Tibial artery (tissue), 4 donors: ENCODE data around the gene TBX6.

Experiments
- DNase-seq, 2 donors: peaks; one replicate each; pipeline ENCODE4 v3.0.0-alpha.2; 2019
- H3K27ac ChIP-seq, 2 donors: fragments of 200-600 bp; sonication (generic) in 1 of 2; 1 replicate in 1 of 2; 2 replicates in 1 of 2; pipeline ENCODE4 v1.5.1; 2018 to 2019; ENCODE audit warnings: mild to moderate bottlenecking in 1 of 2
- H3K27me3 ChIP-seq, 2 donors: fragments of 200-600 bp; sonication (generic) in 1 of 2; one replicate each; pipeline versions ENCODE4 v1.5.1 to v1.6.0; 2016 to 2019
- H3K36me3 ChIP-seq, 3 donors: fragments of 200-600 bp; sonication (generic) in 2 of 3; one replicate each; pipeline ENCODE4 v1.5.1; 2016 to 2019; ENCODE audit warnings: mild to moderate bottlenecking in 2 of 3
- H3K4me1 ChIP-seq, 4 donors: fragments of 200-600 bp; sonication (generic) in 2 of 4; 1 replicate in 3 of 4; 2 replicates in 1 of 4; pipeline ENCODE4 v1.5.1; 2016 to 2019
- H3K4me3 ChIP-seq, 2 donors: fragments of 200-600 bp; sonication (generic) in 1 of 2; 1 replicate in 1 of 2; 2 replicates in 1 of 2; pipeline ENCODE4 v1.5.1; 2018 to 2019; ENCODE audit warnings: mild to moderate bottlenecking in 2 of 2
- H3K9me3 ChIP-seq, 3 donors: fragments of 200-600 bp; sonication (generic) in 1 of 3; one replicate each; pipeline ENCODE4 v1.5.1; 2016 to 2019
- CTCF ChIP-seq, 2 experiments: fragments of 200-600 bp in 1 of 2; fragments of 450-650 bp in 1 of 2; IDR thresholded peaks; one replicate each; pipeline ENCODE4 v1.5.1; 2017 to 2019; ENCODE audit warnings: antibody characterized with exemption in 2 of 2, mild to moderate bottlenecking in 1 of 2, moderate library complexity in 1 of 2
- intact Hi-C: fragments of 100-400 bp; cut with DNase I; formaldehyde crosslinking; loops from one replicate; pipeline ENCODE4 v1.15.0; 2023; ENCODE audit warnings: low total_unique reads

The TBX6 gene

GRCh38 chr16:30091474-30092372, at the start of gene TBX6:
Gene TBX6, minus strand, starts transcription at chr16:30091924. Its CDS starts 731 bp downstream, at chr16:30091193.
- peak; percentile 85 to 96 for TF ChIP-seq CTCF (IDR thresholded peaks at IDR 0.05)
- no peaks in the 10 kb centered on the region for H3K27me3 ChIP-seq
- peaks cover 0 to 54% (median 38%) of the 10 kb centered on the region in 4 donors for H3K4me1 ChIP-seq
- DNase-seq: peak; percentile 90 to 95
- peak within 1 kb of the TSS; percentile 52 to 57 for H3K4me3 ChIP-seq
- peaks cover 0 to 3% (median 0%) of the 10 kb centered on the region in 3 donors for H3K9me3 ChIP-seq
- intact Hi-C loops: no loop called here
- H3K36me3 ChIP-seq: peaks cover 11 to 23% (median 16%) of the 10 kb centered on the region in 3 donors
- peak within 1 kb of the TSS; percentile 67 to 94 for H3K27ac ChIP-seq

- DNase-seq: no peak
- peaks cover 0 to 2% of the 10 kb centered on the region in 2 donors for H3K27me3 ChIP-seq
- intact Hi-C loops: no loop called here
- H3K9me3 ChIP-seq: no peaks in the 10 kb centered on the region
- no peak for TF ChIP-seq CTCF (IDR thresholded peaks at IDR 0.05)
- H3K36me3 ChIP-seq: no peaks in the 10 kb centered on the region
- H3K4me1 ChIP-seq: no peaks in the 10 kb centered on the region
- H3K27ac ChIP-seq: no peak overlapping the region
- H3K4me3 ChIP-seq: no peak overlapping the region
These were observed 48.1 kb upstream of the TBX6 start for GRCh38 chr16:30139583-30140481.

DNA sequence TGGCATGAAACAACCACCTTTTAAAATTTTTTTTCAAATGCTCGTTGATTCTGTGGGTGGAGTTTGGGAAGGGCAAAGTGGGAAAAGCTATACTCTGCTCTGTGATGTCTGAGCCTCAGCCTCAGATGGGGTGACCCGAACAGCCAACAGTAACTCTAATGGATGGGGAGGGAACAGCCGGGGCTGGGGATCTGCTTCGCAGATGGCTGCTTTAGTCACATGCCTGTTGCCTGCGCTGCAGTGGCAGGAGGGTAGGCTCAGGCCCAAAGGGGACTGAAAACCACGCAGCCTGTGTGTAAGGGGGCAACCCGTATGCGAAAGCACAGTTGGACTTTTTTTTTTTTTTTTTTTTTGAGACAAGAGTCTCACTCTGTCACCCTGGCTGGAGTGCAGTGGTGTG, 46.2 kb upstream of the TBX6 start:
- H3K4me1 ChIP-seq: no peaks in the 10 kb centered on the region
- H3K36me3 ChIP-seq: no peaks in the 10 kb centered on the region
- peaks cover 0 to 2% of the 10 kb centered on the region in 2 donors for H3K27me3 ChIP-seq
- intact Hi-C loops: no loop called here
- no peak overlapping the region for H3K4me3 ChIP-seq
- no peak for TF ChIP-seq CTCF (IDR thresholded peaks at IDR 0.05)
- H3K27ac ChIP-seq: no peak overlapping the region
- H3K9me3 ChIP-seq: no peaks in the 10 kb centered on the region
- DNase-seq: no peak

GRCh38 chr16:30136971-30137605, 45.4 kb upstream of the TBX6 start:
- Histone ChIP-seq H3K27me3 (peaks cover 0 to 2% of the 10 kb centered on the region in 2 donors), H3K36me3 (no peaks in the 10 kb centered on the region), H3K4me3 (no peak overlapping the region), H3K9me3 (no peaks in the 10 kb centered on the region), H3K4me1 (no peaks in the 10 kb centered on the region), H3K27ac (no peak overlapping the region)
- no peak for TF ChIP-seq CTCF (IDR thresholded peaks at IDR 0.05)
- intact Hi-C loops: no loop called here
- no peak for DNase-seq

DNA sequence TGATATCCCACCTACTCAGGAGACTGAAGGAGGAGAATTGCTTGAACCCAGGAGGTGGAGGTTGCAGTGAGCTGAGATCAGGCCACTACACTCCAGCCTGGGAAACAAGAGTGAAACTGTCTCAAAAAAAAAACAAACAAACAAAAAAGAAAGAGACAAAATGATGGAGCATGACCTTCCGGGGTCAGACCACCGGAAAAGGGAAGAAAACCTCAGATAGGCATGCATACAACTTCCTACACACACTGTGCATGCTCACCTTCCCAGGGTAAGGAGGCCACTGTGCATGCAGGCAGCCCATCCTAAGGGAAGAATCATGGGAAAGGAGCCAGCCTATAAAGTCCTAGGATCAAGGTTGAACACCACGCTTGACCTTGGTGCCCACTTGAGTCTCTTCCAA, 40.9 kb upstream of the TBX6 start:
- no peak for TF ChIP-seq CTCF (IDR thresholded peaks at IDR 0.05)

More for the DNA sequence above, 40.9 kb upstream of the TBX6 start:
- Histone ChIP-seq H3K4me3 (no peak overlapping the region), H3K4me1 (no peaks in the 10 kb centered on the region), H3K27me3 (no peaks in the 10 kb centered on the region), H3K27ac (no peak overlapping the region), H3K36me3 (no peaks in the 10 kb centered on the region), H3K9me3 (no peaks in the 10 kb centered on the region)
- DNase-seq: no peak
- intact Hi-C loops: no loop called here
